Activated B cell treated with CpG ODN at 0.5 μM for 24 hours (primary cell): ENCODE measurements around the gene CTDSP1. TPM values are rescaled to one million over a fixed set of nuclear protein-coding genes. Genes with fewer than 3 reads are reported as not detected.

Experiments
- ATAC-seq: fragments of 200-7000 bp; cut with Tn5 transposase; one replicate; pipeline ENCODE4 v1.10.0; 2021; ENCODE audit warnings: low read depth, mild to moderate bottlenecking, moderate library complexity
- CTCF ChIA-PET: fragments of 350-600 bp; sonication (Branson Sonifier 250); formaldehyde crosslinking; loops from one replicate; lab custom pipeline; 2021; ENCODE audit warnings: antibody characterized with exemption; lab: Charles Lee
- POLR2A ChIA-PET: fragments of 350-600 bp; sonication (Branson Sonifier 250); formaldehyde crosslinking; loops from one replicate; lab custom pipeline; 2021; ENCODE audit warnings: antibody characterized with exemption; lab: Charles Lee
- DNase-seq: peaks from one replicate; pipeline ENCODE4 v3.0.0; 2022
- H3K27ac Mint-ChIP-seq: one replicate; pipeline ENCODE4 v1.8.0; 2020; ENCODE audit warnings: mixed read lengths
- H3K27me3 Mint-ChIP-seq: one replicate; pipeline ENCODE4 v1.8.0; 2021; ENCODE audit warnings: mixed read lengths
- H3K36me3 Mint-ChIP-seq: one replicate; pipeline ENCODE4 v1.8.0; 2021; ENCODE audit warnings: low read depth, mixed read lengths
- H3K4me1 Mint-ChIP-seq: one replicate; pipeline ENCODE4 v1.8.0; 2021; ENCODE audit warnings: mixed read lengths
- H3K4me3 Mint-ChIP-seq: one replicate; pipeline ENCODE4 v1.8.0; 2020; ENCODE audit warnings: mild to moderate bottlenecking, mixed read lengths
- H3K9me3 Mint-ChIP-seq: one replicate; pipeline ENCODE4 v1.8.0; 2020; ENCODE audit warnings: mixed read lengths
- CTCF ChIP-seq: fragments of 200-600 bp; IDR thresholded peaks from one replicate; pipeline ENCODE4 v1.8.0; 2022; ENCODE audit warnings: antibody characterized with exemption, mild to moderate bottlenecking
- intact Hi-C: fragments of 100-400 bp; cut with micrococcal nuclease; formaldehyde crosslinking; loops from one replicate; pipeline ENCODE4 v1.15.1; 2024
- total RNA-seq: library from RNA; stranded (reverse); gene quantifications from 2 replicates; pipeline ENCODE4 v1.2.3, GENCODE V29; 2022

Gene CTDSP1
- total RNA-seq, 1 donor from 2014 or later, result 118 TPM

- CTCF ChIA-PET, result interaction anchor here (1.7 kb wide), 1 partner anchor 61 kb away, joined by 8 read pairs; no protein-coding TSS in a partner anchor
- no peaks in the 10 kb centered on the region for H3K9me3 Mint-ChIP-seq
- peak overlapping the region; percentile 85 for H3K4me3 Mint-ChIP-seq
- no peak for DNase-seq
- H3K27me3 Mint-ChIP-seq, result no peaks in the 10 kb centered on the region
- intact Hi-C loops, result loop anchor here (5.0 to 10.0 kb wide), 2 partner anchors 487 to 980 kb away; partner anchors contain the start of gene DNPEP
- no peak for ATAC-seq
- TF ChIP-seq CTCF, result no peak
- POLR2A ChIA-PET, result interaction anchor here (0.6 to 2.0 kb wide), 4 partner anchors 10 to 254 kb away, joined by 3 to 8 read pairs (median 4); partner anchors contain the start of genes BCS1L and ZNF142
- H3K36me3 Mint-ChIP-seq, result peaks cover 30% of the 10 kb centered on the region
- peaks cover 59% of the 10 kb centered on the region for H3K4me1 Mint-ChIP-seq
- peak overlapping the region; percentile 86 for H3K27ac Mint-ChIP-seq
Observed at GRCh38 chr2:218405086-218405745, 5.5 kb downstream of the CTDSP1 start.

GRCh38 chr2:218405746-218406208 lies 6.1 kb downstream of the CTDSP1 start:
- POLR2A ChIA-PET, result interaction anchor here (0.7 to 2.0 kb wide), 5 partner anchors 10 to 266 kb away, joined by 3 to 8 read pairs (median 3); partner anchors contain the start of genes BCS1L, RNF25 and ZNF142
- CTCF ChIA-PET, result interaction anchor here (1.7 kb wide), 1 partner anchor 60 kb away, joined by 8 read pairs; no protein-coding TSS in a partner anchor
- H3K27ac Mint-ChIP-seq, result peak overlapping the region; percentile 86
- H3K9me3 Mint-ChIP-seq, result no peaks in the 10 kb centered on the region
- H3K4me1 Mint-ChIP-seq, result peaks cover 59% of the 10 kb centered on the region
- peaks cover 30% of the 10 kb centered on the region for H3K36me3 Mint-ChIP-seq
- H3K27me3 Mint-ChIP-seq, result no peaks in the 10 kb centered on the region
- TF ChIP-seq CTCF, result no peak
- ATAC-seq (no peak), DNase-seq (no peak)
- intact Hi-C loops, result loop anchor here (1.0 to 10.0 kb wide), 11 partner anchors 9 to 979 kb away; partner anchors contain the start of genes ARPC2, BCS1L, CNOT9 and DNPEP
- H3K4me3 Mint-ChIP-seq, result peak overlapping the region; percentile 85

GRCh38 chr2:218406209-218406948 lies 6.7 kb downstream of the CTDSP1 start:
- CTCF ChIA-PET, result interaction anchor here (0.7 to 1.4 kb wide), 5 partner anchors 59 to 281 kb away, joined by 3 to 11 read pairs (median 4); no protein-coding TSS in a partner anchor
- intact Hi-C loops, result loop anchor here (1.0 to 10.0 kb wide), 11 partner anchors 10 to 978 kb away; partner anchors contain the start of genes ARPC2, BCS1L, CNOT9 and DNPEP

GRCh38 chr2:218406949-218407618 lies 7.4 kb downstream of the CTDSP1 start:
- no peak for ATAC-seq
- TF ChIP-seq CTCF, result no peak
- peak overlapping the region; percentile 82 for H3K4me3 Mint-ChIP-seq
- peaks cover 27% of the 10 kb centered on the region for H3K36me3 Mint-ChIP-seq
- intact Hi-C loops, result loop anchor here (1.0 to 10.0 kb wide), 11 partner anchors 11 to 978 kb away; partner anchors contain the start of genes ARPC2, BCS1L, CNOT9 and DNPEP
- peak overlapping the region; percentile 84 for H3K27ac Mint-ChIP-seq
- POLR2A ChIA-PET, result interaction anchor here (1.1 to 1.6 kb wide), 2 partner anchors 11 to 264 kb away, joined by 3 to 8 read pairs; partner anchors contain the start of gene RNF25
- H3K27me3 Mint-ChIP-seq, result no peaks in the 10 kb centered on the region
- DNase-seq, result no peak
- CTCF ChIA-PET, result interaction anchor here (0.7 to 1.4 kb wide), 5 partner anchors 59 to 281 kb away, joined by 3 to 11 read pairs (median 4); no protein-coding TSS in a partner anchor
- H3K4me1 Mint-ChIP-seq, result peaks cover 49% of the 10 kb centered on the region
- no peaks in the 10 kb centered on the region for H3K9me3 Mint-ChIP-seq

More at GRCh38 chr2:218406209-218406948, 6.7 kb downstream of the CTDSP1 start:
- Mint-ChIP-seq H3K4me1 (peaks cover 54% of the 10 kb centered on the region), H3K27ac (peak overlapping the region; percentile 86), H3K4me3 (peak overlapping the region; percentile 85), H3K27me3 (no peaks in the 10 kb centered on the region), H3K9me3 (no peaks in the 10 kb centered on the region), H3K36me3 (peaks cover 30% of the 10 kb centered on the region)
- ATAC-seq (peak; percentile 83), DNase-seq (peak; percentile 89)
- POLR2A ChIA-PET, result interaction anchor here (0.7 to 1.6 kb wide), 4 partner anchors 10 to 265 kb away, joined by 3 to 8 read pairs (median 3); partner anchors contain the start of genes BCS1L, RNF25 and ZNF142
- TF ChIP-seq CTCF, result no peak
